Measurements from ENCODE around the gene RGPD8. TPM values are rescaled to one million over a fixed set of nuclear protein-coding genes. Genes with fewer than 3 reads are reported as not detected.

The RGPD8 gene
- total RNA-seq, 4 donors from 2014 or later = 3.5 to 17.7 (median 6.6) TPM

GRCh38 chr2:112465382-112465781 lies 31.9 kb upstream of the RGPD8 start:
- TF ChIP-seq CTCF (IDR thresholded peaks at IDR 0.05) (no peak), POLR2A (IDR thresholded peaks at IDR 0.05) (no peak)
- Histone ChIP-seq H3K36me3 (no peaks in the 10 kb centered on the region), H3K27me3 (no peaks in the 10 kb centered on the region), H3K9me3 (no peaks in the 10 kb centered on the region), H3K4me1 (no peaks in the 10 kb centered on the region), H3K27ac (no peak overlapping the region), H3K4me3 (no peak overlapping the region)
- WGBS, 2 donors = 37 to 58% methylated on average over 2 of the region's 3 CpGs
- no peak for DNase-seq
- intact Hi-C loops (cut with DNase I) = no loop called here

GRCh38 chr2:112463256-112463655 lies 29.8 kb upstream of the RGPD8 start:
- DNase-seq = no peak
- no peak overlapping the region for H3K4me3 ChIP-seq
- 93 to 97% methylated on average over 1 of the region's 1 CpG for WGBS, 2 donors
- intact Hi-C loops (cut with DNase I) = no loop called here
- H3K27ac ChIP-seq = no peak overlapping the region
- H3K27me3 ChIP-seq = no peaks in the 10 kb centered on the region
- no peaks in the 10 kb centered on the region for H3K4me1 ChIP-seq
- H3K36me3 ChIP-seq = no peaks in the 10 kb centered on the region
- TF ChIP-seq POLR2A (IDR thresholded peaks at IDR 0.05) = no peak
- no peak for TF ChIP-seq CTCF (IDR thresholded peaks at IDR 0.05)
- H3K9me3 ChIP-seq = no peaks in the 10 kb centered on the region

GRCh38 chr2:112462178-112462577 lies 28.7 kb upstream of the RGPD8 start:
- Histone ChIP-seq H3K4me1 (no peaks in the 10 kb centered on the region), H3K36me3 (no peaks in the 10 kb centered on the region), H3K9me3 (no peaks in the 10 kb centered on the region), H3K4me3 (no peak overlapping the region), H3K27ac (no peak overlapping the region), H3K27me3 (no peaks in the 10 kb centered on the region)
- no peak for DNase-seq
- intact Hi-C loops (cut with DNase I) = no loop called here
- 59 to 72% methylated on average over 5 of the region's 5 CpGs for WGBS, 2 donors
- no peak for TF ChIP-seq CTCF (IDR thresholded peaks at IDR 0.05)

- intact Hi-C loops (cut with DNase I) = no loop called here
- H3K4me3 ChIP-seq = no peak overlapping the region
- no peak for DNase-seq
- H3K27me3 ChIP-seq = no peaks in the 10 kb centered on the region
- no peaks in the 10 kb centered on the region for H3K4me1 ChIP-seq
- H3K36me3 ChIP-seq = no peaks in the 10 kb centered on the region
- no peak overlapping the region for H3K27ac ChIP-seq
- 82 to 92% methylated on average over 1 of the region's 1 CpG for WGBS, 2 donors
- H3K9me3 ChIP-seq = no peaks in the 10 kb centered on the region
- no peak for TF ChIP-seq CTCF (IDR thresholded peaks at IDR 0.05)
- TF ChIP-seq POLR2A (IDR thresholded peaks at IDR 0.05) = no peak
These were observed 25.9 kb upstream of the RGPD8 start for GRCh38 chr2:112459372-112459771.

- Histone ChIP-seq H3K9me3 (peaks cover 0 to 9% (median 0%) of the 10 kb centered on the region in 3 donors), H3K27me3 (no peaks in the 10 kb centered on the region), H3K4me3 (no peak overlapping the region), H3K36me3 (no peaks in the 10 kb centered on the region), H3K4me1 (no peaks in the 10 kb centered on the region), H3K27ac (no peak overlapping the region)
- no peak for DNase-seq
- TF ChIP-seq POLR2A (IDR thresholded peaks at IDR 0.05) = no peak
- no peak for TF ChIP-seq CTCF (IDR thresholded peaks at IDR 0.05)
- intact Hi-C loops (cut with DNase I) = no loop called here
These were observed 21.1 kb upstream of the RGPD8 start for GRCh38 chr2:112454586-112454985.
